ENCODE measurements around the gene ADH1B. TPM values are rescaled to one million over a fixed set of nuclear protein-coding genes. Genes with fewer than 3 reads are reported as not detected.

The ADH1B gene
- polyA plus RNA-seq, 1 experiment: 29.1 TPM

DNA sequence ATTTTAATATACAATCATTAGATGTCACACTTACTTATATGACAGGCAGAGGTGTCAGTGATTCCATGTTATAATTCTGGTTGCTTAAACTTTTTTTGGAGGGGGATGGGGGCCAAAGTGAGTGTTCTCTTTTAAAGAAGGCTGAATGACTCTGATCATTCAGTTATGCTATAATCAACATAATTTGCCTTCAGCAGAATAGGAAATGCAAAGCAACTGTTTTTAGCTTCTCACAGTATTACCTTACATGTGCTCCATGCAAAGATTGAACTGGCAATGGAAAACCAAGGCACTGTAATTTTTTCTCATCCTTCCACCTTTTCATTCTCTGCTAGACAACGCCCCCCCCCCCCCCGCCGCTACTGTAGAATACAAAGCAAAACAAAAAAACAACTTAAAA, 18.0 kb upstream of the ADH1B start:
- no peak for TF ChIP-seq CTCF (IDR thresholded peaks at IDR 0.05; ENCODE audit: low read depth, low read length)
- ChIA-PET POLR2A (no interaction called here), CTCF (no interaction called here)
- Histone ChIP-seq H3K9me3 (ENCODE audit: control insufficient read depth, insufficient read depth, low read length) (no peaks in the 10 kb centered on the region), H3K4me3 (ENCODE audit: low read depth, low read length) (no peak overlapping the region), H3K27ac (ENCODE audit: low read depth, low read length) (no peak overlapping the region), H3K27me3 (ENCODE audit: control insufficient read depth, insufficient read depth, low read length) (no peaks in the 10 kb centered on the region)
- DNase-seq (ENCODE audit: low read depth, low spot score): no peak

- no peak for TF ChIP-seq CTCF (IDR thresholded peaks at IDR 0.05; ENCODE audit: low read depth, low read length)
- no peak overlapping the region for H3K4me3 ChIP-seq (ENCODE audit: low read depth, low read length)
- H3K9me3 ChIP-seq (ENCODE audit: control insufficient read depth, insufficient read depth, low read length): no peaks in the 10 kb centered on the region
- ChIA-PET CTCF (interaction anchor here (0.6 kb wide), 1 partner anchor 20 kb away, joined by 3 read pairs; no protein-coding TSS in a partner anchor), POLR2A (no interaction called here)
- H3K27me3 ChIP-seq (ENCODE audit: control insufficient read depth, insufficient read depth, low read length): no peaks in the 10 kb centered on the region
- H3K27ac ChIP-seq (ENCODE audit: low read depth, low read length): no peak overlapping the region
- DNase-seq (ENCODE audit: low read depth, low spot score): no peak
Measured at GRCh38 chr4:99336553-99336952, 15.4 kb upstream of the ADH1B start.

DNA sequence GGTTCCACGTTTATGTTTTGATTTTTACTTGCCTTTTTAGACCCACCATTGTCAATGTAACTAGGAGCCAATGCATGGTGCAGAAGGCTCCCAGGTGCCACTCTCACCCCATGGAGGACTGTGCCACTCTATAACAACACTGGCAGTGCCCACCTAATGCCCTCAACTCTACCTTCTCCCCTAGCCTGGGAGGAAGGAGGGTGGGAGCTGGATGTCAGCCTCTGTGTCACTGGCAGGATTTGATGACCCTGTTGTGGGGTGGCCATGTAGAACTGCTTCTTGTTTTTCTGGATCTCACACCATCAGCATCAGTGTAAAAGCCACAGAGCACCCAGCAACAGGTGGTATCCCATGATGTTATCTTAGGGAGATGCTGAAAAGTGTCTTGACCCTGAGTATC, 13.7 kb upstream of the ADH1B start:
- no peak overlapping the region for H3K4me3 ChIP-seq (ENCODE audit: low read depth, low read length)
- CTCF ChIA-PET: no interaction called here
- no peak overlapping the region for H3K27ac ChIP-seq (ENCODE audit: low read depth, low read length)
- DNase-seq (ENCODE audit: low read depth, low spot score): no peak
- POLR2A ChIA-PET: no interaction called here
- no peak for TF ChIP-seq CTCF (IDR thresholded peaks at IDR 0.05; ENCODE audit: low read depth, low read length)
- H3K9me3 ChIP-seq (ENCODE audit: control insufficient read depth, insufficient read depth, low read length): no peaks in the 10 kb centered on the region
- no peaks in the 10 kb centered on the region for H3K27me3 ChIP-seq (ENCODE audit: control insufficient read depth, insufficient read depth, low read length)

- no peak for DNase-seq (ENCODE audit: low read depth, low spot score)
- TF ChIP-seq CTCF (IDR thresholded peaks at IDR 0.05; ENCODE audit: low read depth, low read length): no peak
- peaks cover 8% of the 10 kb centered on the region for H3K9me3 ChIP-seq (ENCODE audit: control insufficient read depth, insufficient read depth, low read length)
- no peak overlapping the region for H3K4me3 ChIP-seq (ENCODE audit: low read depth, low read length)
- no peaks in the 10 kb centered on the region for H3K27me3 ChIP-seq (ENCODE audit: control insufficient read depth, insufficient read depth, low read length)
- CTCF ChIA-PET: no interaction called here
- no peak overlapping the region for H3K27ac ChIP-seq (ENCODE audit: low read depth, low read length)
- POLR2A ChIA-PET: no interaction called here
Measured at GRCh38 chr4:99330648-99331047, 9.4 kb upstream of the ADH1B start.

DNA sequence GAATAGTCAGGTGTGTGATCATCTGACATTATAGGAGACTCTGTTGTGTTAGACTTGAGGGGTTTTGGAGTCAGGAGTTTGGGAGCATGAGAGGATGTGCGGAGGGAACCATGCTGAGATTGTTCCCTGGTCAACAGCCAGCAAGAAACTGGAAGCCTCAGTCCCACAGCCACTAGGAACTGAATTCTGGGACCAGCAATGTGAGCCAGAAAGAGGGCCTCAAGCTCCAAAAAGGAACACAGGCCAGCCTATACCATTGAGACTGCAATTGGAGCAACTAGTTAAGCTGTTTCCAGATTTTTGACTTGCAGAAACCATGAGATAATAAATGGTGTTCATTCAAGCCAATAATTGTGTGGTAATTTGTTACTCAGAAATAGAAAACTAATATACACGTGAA, 8.7 kb upstream of the ADH1B start:
- POLR2A ChIA-PET: no interaction called here
- peaks cover 8% of the 10 kb centered on the region for H3K9me3 ChIP-seq (ENCODE audit: control insufficient read depth, insufficient read depth, low read length)
- no peak for DNase-seq (ENCODE audit: low read depth, low spot score)
- no peak overlapping the region for H3K4me3 ChIP-seq (ENCODE audit: low read depth, low read length)
- CTCF ChIA-PET: no interaction called here
- no peaks in the 10 kb centered on the region for H3K27me3 ChIP-seq (ENCODE audit: control insufficient read depth, insufficient read depth, low read length)
- no peak overlapping the region for H3K27ac ChIP-seq (ENCODE audit: low read depth, low read length)
- TF ChIP-seq CTCF (IDR thresholded peaks at IDR 0.05; ENCODE audit: low read depth, low read length): no peak
